WTC11 (cell line): ENCODE data around the gene WDPCP.

Source experiments
- AFF4 ChIP-seq: sonication (generic); formaldehyde crosslinking; IDR thresholded peaks from 2 replicates; pipeline ENCODE4 v1.8.1; 2023; ENCODE audit warnings: mild to moderate bottlenecking, missing genetic modification reagents, borderline replicate concordance
- ARID4B ChIP-seq: sonication (generic); formaldehyde crosslinking; IDR thresholded peaks from 2 replicates; pipeline ENCODE4 v1.8.0; 2023; ENCODE audit warnings: missing genetic modification reagents, mild to moderate bottlenecking, borderline replicate concordance
- CTCF ChIP-seq: fragments of 200-600 bp; IDR thresholded peaks from 2 replicates; pipeline ENCODE4 v1.8.0; 2022; ENCODE audit warnings: antibody characterized with exemption
- FOXP1 ChIP-seq: sonication (generic); formaldehyde crosslinking; IDR thresholded peaks from 2 replicates; pipeline ENCODE4 v1.8.0; 2022; ENCODE audit warnings: missing genetic modification reagents, mild to moderate bottlenecking, moderate library complexity, borderline replicate concordance
- IRF1 ChIP-seq: sonication (generic); formaldehyde crosslinking; IDR thresholded peaks from 2 replicates; pipeline ENCODE4 v1.8.0; 2023; ENCODE audit warnings: missing genetic modification reagents
- MAX ChIP-seq: sonication (generic); formaldehyde crosslinking; IDR thresholded peaks from 2 replicates; pipeline ENCODE4 v1.8.0; 2022; ENCODE audit warnings: mild to moderate bottlenecking, missing genetic modification reagents
- OVOL2 ChIP-seq: fragments of 250-450 bp; sonication (Bioruptor Pico); IDR thresholded peaks from 2 replicates; pipeline ENCODE4 v1.9.0; 2021; ENCODE audit warnings: mild to moderate bottlenecking, borderline replicate concordance
- PREB ChIP-seq: sonication (generic); formaldehyde crosslinking; IDR thresholded peaks from 2 replicates; pipeline ENCODE4 v1.8.1; 2022; ENCODE audit warnings: mild to moderate bottlenecking, missing genetic modification reagents, moderate library complexity, borderline replicate concordance
- ZNF281 ChIP-seq: sonication (generic); formaldehyde crosslinking; IDR thresholded peaks from 2 replicates; pipeline ENCODE4 v1.8.0; 2023; ENCODE audit warnings: mild to moderate bottlenecking, missing genetic modification reagents
- ZNF671 ChIP-seq: fragments of 250-450 bp; sonication (Bioruptor Pico); IDR thresholded peaks from 2 replicates; pipeline ENCODE4 v1.8.0; 2021; ENCODE audit warnings: mild to moderate bottlenecking

GRCh38 chr2:63334910-63335309, 253.4 kb downstream of the WDPCP start:
- TF ChIP-seq ARID4B (CRISPR knock-in tag) (no peak), CTCF (no peak), FOXP1 (CRISPR knock-in tag) (no peak), ZNF281 (no peak), ZNF671 (no peak), AFF4 (CRISPR knock-in tag) (no peak), OVOL2 (CRISPR knock-in tag) (no peak), PREB (no peak), IRF1 (CRISPR knock-in tag) (no peak), MAX (CRISPR knock-in tag) (no peak)
